DND-41 (cell line): ENCODE data around the gene THRA.

Experiments used
- ATAC-seq: fragments of 200-7000 bp; cut with Tn5 transposase; 3 replicates; pipeline ENCODE4 v1.9.1; 2021; ENCODE audit warnings: low read depth; ENCODE audit not compliant: insufficient read depth
- DNase-seq: peaks from one replicate; pipeline ENCODE4 v3.0.0-alpha.2; 2020
- H2AFZ ChIP-seq: 2 replicates; pipeline ENCODE4 v1.6.0; 2012; ENCODE audit warnings: low read depth, low read length
- H3K27ac ChIP-seq: 2 replicates; pipeline ENCODE4 v1.5.1; 2012; ENCODE audit warnings: low read length, inconsistent platforms
- H3K27me3 ChIP-seq: fragments of 200-600 bp; sonication (generic); 2 replicates; pipeline ENCODE4 v1.6.0; 2012; ENCODE audit warnings: low read length, mild to moderate bottlenecking, inconsistent platforms; ENCODE audit not compliant: insufficient read depth, poor library complexity
- H3K36me3 ChIP-seq: 2 replicates; pipeline ENCODE4 v1.5.1; 2012; ENCODE audit warnings: low read length, inconsistent platforms; ENCODE audit not compliant: insufficient read depth
- H3K4me1 ChIP-seq: 2 replicates; pipeline ENCODE4 v1.5.1; 2012; ENCODE audit warnings: mild to moderate bottlenecking, low read length; ENCODE audit not compliant: insufficient read depth
- H3K4me2 ChIP-seq: 2 replicates; pipeline ENCODE4 v1.6.0; 2012; ENCODE audit warnings: mild to moderate bottlenecking, moderate library complexity, low read length, inconsistent platforms; ENCODE audit not compliant: insufficient read depth
- H3K4me3 ChIP-seq, 2 experiments: fragments of 200-600 bp in 1 of 2; shearing (Covaris generic) in 1 of 2; 2 replicates each; pipeline ENCODE4 v1.5.1; 2012 to 2016; ENCODE audit warnings: inconsistent platforms in 2 of 2, low read length in 2 of 2, mild to moderate bottlenecking in 2 of 2, low read depth in 1 of 2, moderate library complexity in 1 of 2
- H3K79me2 ChIP-seq: 2 replicates; pipeline ENCODE4 v1.6.0; 2012; ENCODE audit warnings: low read length, inconsistent platforms; ENCODE audit not compliant: insufficient read depth
- H3K9ac ChIP-seq: 2 replicates; pipeline ENCODE4 v1.6.0; 2012; ENCODE audit warnings: low read depth, mild to moderate bottlenecking, inconsistent platforms, low read length, moderate library complexity
- H3K9me3 ChIP-seq: 2 replicates; pipeline ENCODE4 v1.5.1; 2012; ENCODE audit warnings: low read length, moderate library complexity, mild to moderate bottlenecking, inconsistent platforms; ENCODE audit not compliant: insufficient read depth, severe bottlenecking
- H4K20me1 ChIP-seq: 2 replicates; pipeline ENCODE4 v1.6.0; 2012; ENCODE audit warnings: low read length; ENCODE audit not compliant: insufficient read depth
- CTCF ChIP-seq: IDR thresholded peaks from 2 replicates; pipeline ENCODE4 v1.5.1; 2012; ENCODE audit warnings: borderline replicate concordance, low read length, moderate library complexity, mild to moderate bottlenecking; ENCODE audit not compliant: poor library complexity, severe bottlenecking; ENCODE audit errors: extremely low read depth
- EZH2 ChIP-seq: IDR thresholded peaks from 3 replicates; pipeline ENCODE4 v1.6.1; 2012; ENCODE audit warnings: borderline replicate concordance, low read depth, mild to moderate bottlenecking, moderate library complexity, low read length, inconsistent platforms; ENCODE audit not compliant: severe bottlenecking

THRA gene

GRCh38 chr17:40068584-40068916 lies 5.8 kb downstream of the THRA start:
- DNase-seq, result no peak
- H3K9me3 ChIP-seq, result no peaks in the 10 kb centered on the region
- peak overlapping the region; percentile 81 for H3K27ac ChIP-seq
- peak; percentile 52 for ATAC-seq
- peak overlapping the region; percentile 55 for H3K9ac ChIP-seq
- no peaks in the 10 kb centered on the region for H3K27me3 ChIP-seq
- H3K4me1 ChIP-seq, result peaks cover 61% of the 10 kb centered on the region
- peak overlapping the region; percentile 80 for H3K4me2 ChIP-seq
- H2AFZ ChIP-seq, result peak overlapping the region; percentile 86
- TF ChIP-seq CTCF (no peak), EZH2 (no peak)
- H3K36me3 ChIP-seq, result no peaks in the 10 kb centered on the region; the same call in 1 of the 2 replicates
- H4K20me1 ChIP-seq, result peaks cover 8% of the 10 kb centered on the region
- peak overlapping the region; percentile 11 to 58; a peak in 3 of 4 replicates for H3K4me3 ChIP-seq
- peaks cover 62% of the 10 kb centered on the region for H3K79me2 ChIP-seq

- H3K9ac ChIP-seq, result peak overlapping the region; percentile 55
- H3K4me2 ChIP-seq, result peak overlapping the region; percentile 80
Observed at GRCh38 chr17:40068917-40069750, 6.4 kb downstream of the THRA start.

GRCh38 chr17:40069751-40070708 lies 7.3 kb downstream of the THRA start:
- Histone ChIP-seq H3K27ac (peak overlapping the region; percentile 81), H3K79me2 (peaks cover 48% of the 10 kb centered on the region), H3K9me3 (no peaks in the 10 kb centered on the region), H2AFZ (peak overlapping the region; percentile 86; the same call in 1 of the 2 replicates), H3K4me1 (peaks cover 46% of the 10 kb centered on the region), H4K20me1 (peaks cover 12% of the 10 kb centered on the region), H3K4me3 (peak overlapping the region in 1 of 2 experiments; percentile 58; a peak in 2 of 4 replicates), H3K9ac (peak overlapping the region; percentile 55), H3K36me3 (peaks cover 8% of the 10 kb centered on the region), H3K27me3 (no peaks in the 10 kb centered on the region), H3K4me2 (peak overlapping the region; percentile 80)
- DNase-seq, result peak; percentile 28
- no peak for ATAC-seq
- TF ChIP-seq EZH2 (no peak), CTCF (peak; percentile 28)

More at GRCh38 chr17:40068917-40069750, 6.4 kb downstream of the THRA start:
- Histone ChIP-seq H4K20me1 (peaks cover 8% of the 10 kb centered on the region), H3K4me3 (peak overlapping the region; percentile 11 to 58; a peak in 3 of 4 replicates), H2AFZ (peak overlapping the region; percentile 86), H3K27me3 (no peaks in the 10 kb centered on the region), H3K9me3 (no peaks in the 10 kb centered on the region), H3K79me2 (peaks cover 56% of the 10 kb centered on the region), H3K27ac (peak overlapping the region; percentile 81), H3K36me3 (no peaks in the 10 kb centered on the region; the same call in 1 of the 2 replicates), H3K4me1 (peaks cover 55% of the 10 kb centered on the region)
- ATAC-seq (peak; percentile 84), DNase-seq (peak; percentile 89)
- no peak for TF ChIP-seq CTCF
- TF ChIP-seq EZH2, result no peak
